ENCODE measurements around the gene OR6S1. TPM values are rescaled to one million over a fixed set of nuclear protein-coding genes. Genes with fewer than 3 reads are reported as not detected.
A peak's percentile ranks its signal among the peaks of the same experiment; 100 is the strongest.

OR6S1 gene
- polyA plus RNA-seq, 1 of the 3 experiments (the other 2 are of a cell fraction): not detected

DNA sequence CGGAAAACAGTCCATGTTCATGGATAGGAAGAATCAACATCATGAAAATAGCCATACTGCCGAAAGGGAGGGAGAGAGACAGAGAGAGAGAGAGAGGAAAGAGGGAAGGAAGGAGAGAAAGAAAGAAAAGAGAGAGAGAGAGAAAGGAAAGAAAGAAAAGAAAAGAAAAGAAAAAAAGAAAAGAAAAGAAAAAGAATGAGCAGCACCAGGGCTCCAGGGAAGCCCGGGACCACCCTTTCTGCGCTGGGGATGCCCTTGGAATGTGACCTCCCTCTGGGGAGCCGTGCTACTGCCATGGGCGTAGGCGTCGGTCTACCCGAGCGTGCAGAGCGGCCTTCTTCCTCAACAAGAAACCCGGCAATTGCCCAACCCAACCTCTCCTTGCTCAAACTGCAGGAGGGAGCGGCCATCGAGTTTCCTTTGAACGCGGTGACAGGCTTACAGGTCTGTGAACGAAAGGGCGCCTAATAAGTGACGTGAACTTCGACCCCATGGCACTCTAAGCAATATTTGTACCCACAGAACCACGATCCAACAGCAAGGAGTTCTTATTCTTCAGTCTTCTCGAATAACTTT lies 16.9 kb downstream of the OR6S1 start:
- Histone ChIP-seq H4K20me1 (ENCODE audit: insufficient read depth) (0 out of 2 replicates have a peak, but pooled peaks cover 2% of the 10 kb centered on the region), H3K9me2 (no peaks in the 10 kb centered on the region), H3K4me3 (ENCODE audit: low read depth in 2 of 2, low read length in 1 of 2) (peak overlapping the region; percentile 44 to 56), H3K27me3 (ENCODE audit: insufficient read depth) (peaks cover 21% of the 10 kb centered on the region; the same call in 1 of the 2 replicates), H2AFZ (ENCODE audit: low read depth) (peak overlapping the region; percentile 35; the same call in 1 of the 2 replicates), H3K4me2 (peak overlapping the region; percentile 63), H3K36me3 (replicated peaks in 1 of 2; ENCODE audit: control insufficient read depth in 1 of 2, insufficient read depth in 2 of 2, low read length in 1 of 2) (no peaks in the 10 kb centered on the region), H3K27ac (ENCODE audit: low read depth in 2 of 2, low read length in 1 of 2) (no peak overlapping the region), H3K9me3 (no peaks in the 10 kb centered on the region), H3K9ac (no peak overlapping the region), H3K79me2 (ENCODE audit: insufficient read depth) (no peaks in the 10 kb centered on the region), H3K4me1 (ENCODE audit: control insufficient read depth in 1 of 2, insufficient read depth in 2 of 2, low read depth in 1 of 2, low read length in 1 of 2) (peaks cover 0 to 2% of the 10 kb centered on the region in 2 experiments; a peak in 1 of 4 replicates), H3F3A (replicated peaks; ENCODE audit: insufficient read depth) (peaks cover 13% of the 10 kb centered on the region)
- ChIA-PET CTCF (interaction anchor here (0.6 to 1.4 kb wide), 2 partner anchors 11 to 883 kb away, joined by 3 to 5 read pairs; no protein-coding TSS in a partner anchor), POLR2A (no interaction called here)
- TF ChIP-seq FOSL2 (IDR thresholded peaks at IDR 0.05; ENCODE audit: borderline replicate concordance, low read depth): no peak
- TF ChIP-seq NFIC (IDR thresholded peaks at IDR 0.05; ENCODE audit: borderline replicate concordance): no peak
- TF ChIP-seq YY1 (IDR thresholded peaks at IDR 0.05; ENCODE audit: low read depth): no peak
- no peak for TF ChIP-seq SIN3A (IDR thresholded peaks at IDR 0.05; ENCODE audit: borderline replicate concordance, low read depth, low read length)
- TF ChIP-seq RCOR1 (IDR thresholded peaks at IDR 0.05; ENCODE audit: low read length): no peak
- TF ChIP-seq MXI1 (IDR thresholded peaks at IDR 0.05; ENCODE audit: low read depth, low read length): no peak
- no peak for TF ChIP-seq SMC3 (IDR thresholded peaks at IDR 0.05; ENCODE audit: low read depth, low read length)
- no peak for TF ChIP-seq RAD21 (IDR thresholded peaks at IDR 0.05; ENCODE audit: low read length)
- no peak for TF ChIP-seq RXRA (IDR thresholded peaks at IDR 0.05; ENCODE audit: borderline replicate concordance, low read depth)
- TF ChIP-seq TEAD4 (IDR thresholded peaks at IDR 0.05; ENCODE audit: borderline replicate concordance, insufficient read depth): no peak
- TF ChIP-seq, protein P1, sequence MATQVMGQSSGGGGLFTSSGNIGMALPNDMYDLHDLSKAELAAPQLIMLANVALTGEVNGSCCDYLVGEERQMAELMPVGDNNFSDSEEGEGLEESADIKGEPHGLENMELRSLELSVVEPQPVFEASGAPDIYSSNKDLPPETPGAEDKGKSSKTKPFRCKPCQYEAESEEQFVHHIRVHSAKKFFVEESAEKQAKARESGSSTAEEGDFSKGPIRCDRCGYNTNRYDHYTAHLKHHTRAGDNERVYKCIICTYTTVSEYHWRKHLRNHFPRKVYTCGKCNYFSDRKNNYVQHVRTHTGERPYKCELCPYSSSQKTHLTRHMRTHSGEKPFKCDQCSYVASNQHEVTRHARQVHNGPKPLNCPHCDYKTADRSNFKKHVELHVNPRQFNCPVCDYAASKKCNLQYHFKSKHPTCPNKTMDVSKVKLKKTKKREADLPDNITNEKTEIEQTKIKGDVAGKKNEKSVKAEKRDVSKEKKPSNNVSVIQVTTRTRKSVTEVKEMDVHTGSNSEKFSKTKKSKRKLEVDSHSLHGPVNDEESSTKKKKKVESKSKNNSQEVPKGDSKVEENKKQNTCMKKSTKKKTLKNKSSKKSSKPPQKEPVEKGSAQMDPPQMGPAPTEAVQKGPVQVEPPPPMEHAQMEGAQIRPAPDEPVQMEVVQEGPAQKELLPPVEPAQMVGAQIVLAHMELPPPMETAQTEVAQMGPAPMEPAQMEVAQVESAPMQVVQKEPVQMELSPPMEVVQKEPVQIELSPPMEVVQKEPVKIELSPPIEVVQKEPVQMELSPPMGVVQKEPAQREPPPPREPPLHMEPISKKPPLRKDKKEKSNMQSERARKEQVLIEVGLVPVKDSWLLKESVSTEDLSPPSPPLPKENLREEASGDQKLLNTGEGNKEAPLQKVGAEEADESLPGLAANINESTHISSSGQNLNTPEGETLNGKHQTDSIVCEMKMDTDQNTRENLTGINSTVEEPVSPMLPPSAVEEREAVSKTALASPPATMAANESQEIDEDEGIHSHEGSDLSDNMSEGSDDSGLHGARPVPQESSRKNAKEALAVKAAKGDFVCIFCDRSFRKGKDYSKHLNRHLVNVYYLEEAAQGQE (IDR thresholded peaks at IDR 0.05; ENCODE audit: low read depth, low read length): no peak
- no peak for DNase-seq
- 9% methylated on average over 20 of the region's 22 CpGs for WGBS (ENCODE audit: low lambda C conversion rate)

DNA sequence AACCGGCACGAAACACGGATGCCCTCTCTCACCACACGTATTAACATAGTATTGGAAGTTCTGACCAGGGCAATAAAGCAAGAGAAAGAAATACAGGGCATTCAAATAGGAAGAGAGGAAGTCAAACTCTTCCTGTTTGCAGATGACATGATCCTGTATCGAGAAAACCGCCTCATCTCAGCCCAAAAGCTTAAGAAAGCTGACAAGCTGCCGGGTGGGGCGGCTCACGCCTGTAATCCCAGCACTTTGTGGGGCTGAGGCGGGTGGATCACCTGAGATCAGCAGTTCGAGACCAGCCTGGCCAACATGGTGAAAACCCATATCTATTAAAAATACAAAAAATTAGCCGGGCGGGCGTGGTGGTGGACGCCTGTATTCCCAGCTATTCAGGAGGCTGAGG lies 17.7 kb downstream of the OR6S1 start:
- POLR2A ChIA-PET: no interaction called here
- no peaks in the 10 kb centered on the region for H3K9me2 ChIP-seq
- TF ChIP-seq RAD21 (IDR thresholded peaks at IDR 0.05; ENCODE audit: low read length): no peak
- no peak for TF ChIP-seq JUND (IDR thresholded peaks at IDR 0.05)
- TF ChIP-seq MXI1 (IDR thresholded peaks at IDR 0.05; ENCODE audit: low read depth, low read length): no peak
- TF ChIP-seq, protein P2, sequence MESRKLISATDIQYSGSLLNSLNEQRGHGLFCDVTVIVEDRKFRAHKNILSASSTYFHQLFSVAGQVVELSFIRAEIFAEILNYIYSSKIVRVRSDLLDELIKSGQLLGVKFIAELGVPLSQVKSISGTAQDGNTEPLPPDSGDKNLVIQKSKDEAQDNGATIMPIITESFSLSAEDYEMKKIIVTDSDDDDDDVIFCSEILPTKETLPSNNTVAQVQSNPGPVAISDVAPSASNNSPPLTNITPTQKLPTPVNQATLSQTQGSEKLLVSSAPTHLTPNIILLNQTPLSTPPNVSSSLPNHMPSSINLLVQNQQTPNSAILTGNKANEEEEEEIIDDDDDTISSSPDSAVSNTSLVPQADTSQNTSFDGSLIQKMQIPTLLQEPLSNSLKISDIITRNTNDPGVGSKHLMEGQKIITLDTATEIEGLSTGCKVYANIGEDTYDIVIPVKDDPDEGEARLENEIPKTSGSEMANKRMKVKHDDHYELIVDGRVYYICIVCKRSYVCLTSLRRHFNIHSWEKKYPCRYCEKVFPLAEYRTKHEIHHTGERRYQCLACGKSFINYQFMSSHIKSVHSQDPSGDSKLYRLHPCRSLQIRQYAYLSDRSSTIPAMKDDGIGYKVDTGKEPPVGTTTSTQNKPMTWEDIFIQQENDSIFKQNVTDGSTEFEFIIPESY (IDR thresholded peaks at IDR 0.05; ENCODE audit: borderline replicate concordance, low read depth): no peak
- TF ChIP-seq POLR2AphosphoS5 (IDR thresholded peaks at IDR 0.05; ENCODE audit: low read depth, low read length): no peak
- TF ChIP-seq, protein P1 (IDR thresholded peaks at IDR 0.05; ENCODE audit: low read depth, low read length): no peak
- TF ChIP-seq, protein P3, sequence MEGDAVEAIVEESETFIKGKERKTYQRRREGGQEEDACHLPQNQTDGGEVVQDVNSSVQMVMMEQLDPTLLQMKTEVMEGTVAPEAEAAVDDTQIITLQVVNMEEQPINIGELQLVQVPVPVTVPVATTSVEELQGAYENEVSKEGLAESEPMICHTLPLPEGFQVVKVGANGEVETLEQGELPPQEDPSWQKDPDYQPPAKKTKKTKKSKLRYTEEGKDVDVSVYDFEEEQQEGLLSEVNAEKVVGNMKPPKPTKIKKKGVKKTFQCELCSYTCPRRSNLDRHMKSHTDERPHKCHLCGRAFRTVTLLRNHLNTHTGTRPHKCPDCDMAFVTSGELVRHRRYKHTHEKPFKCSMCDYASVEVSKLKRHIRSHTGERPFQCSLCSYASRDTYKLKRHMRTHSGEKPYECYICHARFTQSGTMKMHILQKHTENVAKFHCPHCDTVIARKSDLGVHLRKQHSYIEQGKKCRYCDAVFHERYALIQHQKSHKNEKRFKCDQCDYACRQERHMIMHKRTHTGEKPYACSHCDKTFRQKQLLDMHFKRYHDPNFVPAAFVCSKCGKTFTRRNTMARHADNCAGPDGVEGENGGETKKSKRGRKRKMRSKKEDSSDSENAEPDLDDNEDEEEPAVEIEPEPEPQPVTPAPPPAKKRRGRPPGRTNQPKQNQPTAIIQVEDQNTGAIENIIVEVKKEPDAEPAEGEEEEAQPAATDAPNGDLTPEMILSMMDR (IDR thresholded peaks at IDR 0.05): no peak
- H3K4me1 ChIP-seq (ENCODE audit: control insufficient read depth in 1 of 2, insufficient read depth in 2 of 2, low read depth in 1 of 2, low read length in 1 of 2): peaks cover 0 to 2% of the 10 kb centered on the region in 2 experiments; a peak in 1 of 4 replicates
- peaks cover 13% of the 10 kb centered on the region for H3F3A ChIP-seq (replicated peaks; ENCODE audit: insufficient read depth)
- no peak overlapping the region for H2AFZ ChIP-seq (ENCODE audit: low read depth)
- H3K27ac ChIP-seq (ENCODE audit: low read depth in 2 of 2, low read length in 1 of 2): no peak overlapping the region
- CTCF ChIA-PET: interaction anchor here (0.6 to 1.4 kb wide), 3 partner anchors 10 to 884 kb away, joined by 3 to 5 read pairs (median 3); no protein-coding TSS in a partner anchor
- no peak for DNase-seq
- H3K27me3 ChIP-seq (ENCODE audit: insufficient read depth): peaks cover 15% of the 10 kb centered on the region; the same call in 1 of the 2 replicates
- WGBS (ENCODE audit: low lambda C conversion rate): 22% methylated on average over 15 of the region's 15 CpGs
- H3K4me3 ChIP-seq (ENCODE audit: low read depth in 2 of 2, low read length in 1 of 2): peak overlapping the region in 1 of 2 experiments; percentile 14; a peak in 1 of 4 replicates
- 0 out of 2 replicates have a peak, but pooled peaks cover 2% of the 10 kb centered on the region for H4K20me1 ChIP-seq (ENCODE audit: insufficient read depth)
- no peaks in the 10 kb centered on the region for H3K36me3 ChIP-seq (replicated peaks in 1 of 2; ENCODE audit: control insufficient read depth in 1 of 2, insufficient read depth in 2 of 2, low read length in 1 of 2)
- no peak overlapping the region; the same call in 1 of the 2 replicates for H3K4me2 ChIP-seq
- H3K79me2 ChIP-seq (ENCODE audit: insufficient read depth): no peaks in the 10 kb centered on the region
- H3K9ac ChIP-seq: no peak overlapping the region
- H3K9me3 ChIP-seq: no peaks in the 10 kb centered on the region
